H1 (cell line): Measurements from ENCODE around the gene ADAM12. TPM values are rescaled to one million over a fixed set of nuclear protein-coding genes. Genes with fewer than 3 reads are reported as not detected.

ENCODE experiments used
- EP300 ChIP-seq, 2 experiments: IDR thresholded peaks; 1 replicate in 1 of 2; 2 replicates in 1 of 2; pipeline ENCODE4 v1.6.1; 2011 to 2012; ENCODE audit warnings: low read depth in 2 of 2, low read length in 2 of 2, mild to moderate bottlenecking in 2 of 2, borderline replicate concordance in 1 of 2, inconsistent platforms in 1 of 2, moderate library complexity in 1 of 2
- JUND ChIP-seq: IDR thresholded peaks from 2 replicates; pipeline ENCODE4 v1.6.1; 2011; ENCODE audit warnings: mild to moderate bottlenecking, improper control_type of control experiment, low read length
- MAFK ChIP-seq: IDR thresholded peaks from 2 replicates; pipeline ENCODE4 v1.6.1; 2012; ENCODE audit warnings: low read depth, mild to moderate bottlenecking, improper control_type of control experiment, low read length
- TAF7 ChIP-seq: optimal IDR thresholded peaks from 2 replicates; pipeline ENCODE3; 2011; ENCODE audit warnings: low read depth, mild to moderate bottlenecking, inconsistent platforms, low read length, moderate library complexity, borderline replicate concordance
- polyA plus RNA-seq, 7 experiments: library from polyadenylated mRNA; depleted of rRNA in 3 of 7; stranded (reverse) in 5 of 7; unstranded in 2 of 7; fragments of >200 nt in 5 of 7; fragments of 200-250 nt in 2 of 7; gene quantifications; 1 replicate in 5 of 7; 2 replicates in 1 of 7; 4 replicates in 1 of 7; pipeline versions ENCODE4 v1.2.1 to v1.2.3, GENCODE V29; 2011 to 2013; ENCODE audit warnings: missing spikeins in 2 of 7, mixed read lengths in 2 of 7
- total RNA-seq: library from RNA; stranded (reverse); fragmentation: NEBNext Ultra II Directional; extraction: Animal tissue kit (Norgen Biotek cat#: 25700); gene quantifications from 2 replicates; pipeline ENCODE4 v1.2.1, GENCODE V29; 2021
- TF ChIP-seq, protein P1 (sequence below): IDR thresholded peaks from 2 replicates; pipeline ENCODE4 v1.6.1; 2011; ENCODE audit warnings: low read depth, mild to moderate bottlenecking, low read length; ENCODE audit not compliant: insufficient read depth

ADAM12 gene
- total and polyA plus RNA-seq, 2 of the 8 experiments (the other 6 are each of a cell fraction or from before 2014, with no cell fraction given) = 0.07 to 0.17 TPM

DNA sequence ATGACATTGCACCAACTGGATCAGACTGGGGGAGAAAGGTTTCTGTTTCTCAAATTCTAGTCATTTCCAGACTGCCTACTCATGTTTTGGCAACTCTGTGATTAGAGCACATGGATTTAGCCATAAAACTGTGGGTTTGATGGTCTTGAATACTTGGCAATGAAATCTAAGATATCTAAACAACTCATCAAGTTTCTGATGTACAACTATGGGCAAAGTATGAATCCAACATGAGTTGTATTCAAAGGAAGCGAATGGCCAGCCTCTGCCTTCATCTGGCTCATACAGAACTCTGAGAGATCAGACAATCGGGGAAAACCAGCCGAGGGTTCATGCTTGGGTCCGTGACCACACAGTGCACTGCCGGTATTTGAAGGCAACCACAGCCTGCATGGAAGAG, 144.3 kb downstream of the ADAM12 start (continued):
- TF ChIP-seq, protein P1, sequence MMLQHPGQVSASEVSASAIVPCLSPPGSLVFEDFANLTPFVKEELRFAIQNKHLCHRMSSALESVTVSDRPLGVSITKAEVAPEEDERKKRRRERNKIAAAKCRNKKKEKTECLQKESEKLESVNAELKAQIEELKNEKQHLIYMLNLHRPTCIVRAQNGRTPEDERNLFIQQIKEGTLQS = no peak
- TF ChIP-seq TAF7 (no peak), MAFK (no peak), JUND (no peak), EP300 (IDR thresholded peaks at IDR 0.05; ENCODE audit: borderline replicate concordance in 1 of 2, low read depth in 2 of 2, low read length in 2 of 2) (no peak)
